ENCODE results near the gene NR2C1. TPM values are rescaled to one million over a fixed set of nuclear protein-coding genes. Genes with fewer than 3 reads are reported as not detected.
"Not testable (repeated sequence)": the region's sequence is repeated elsewhere in the genome, so short reads cannot be mapped to it uniquely, and the experiment has no call there.

Gene NR2C1
- polyA plus RNA-seq (ENCODE audit: insufficient read length in 10 of 10): 10 to 100 TPM; 26.4 to 55.3 (median 35.1) TPM
- long read RNA-seq, donor 1, full-length matches to known transcripts: 1 of 1 reads
- long read RNA-seq, donor 1, partial matches to known transcripts: 0 of 1 reads
- long read RNA-seq, donor 1, other reads (novel, unspliced or antisense): 0 of 1 reads
- long read RNA-seq, donor 2, full-length matches to known transcripts: 3 of 3 reads
- long read RNA-seq, donor 2, partial matches to known transcripts: 0 of 3 reads
- long read RNA-seq, donor 2, other reads (novel, unspliced or antisense): 0 of 3 reads
- long read RNA-seq, donor 3: 0 reads
- long read RNA-seq, donor 4, partial matches to known transcripts: 0 of 1 reads
- long read RNA-seq, donor 4, other reads (novel, unspliced or antisense): 0 of 1 reads
- long read RNA-seq, donor 5, full-length matches to known transcripts: 1 of 1 reads
- long read RNA-seq, donor 5, partial matches to known transcripts: 0 of 1 reads
- long read RNA-seq, donor 5, other reads (novel, unspliced or antisense): 0 of 1 reads
- long read RNA-seq, donor 6: 0 reads
- long read RNA-seq, donor 7, full-length matches to known transcripts: 7 of 7 reads
- long read RNA-seq, donor 7, partial matches to known transcripts: 0 of 7 reads
- long read RNA-seq, donor 7, other reads (novel, unspliced or antisense): 0 of 7 reads
- long read RNA-seq, donor 8, full-length matches to known transcripts: 1 of 1 reads
- long read RNA-seq, donor 8, partial matches to known transcripts: 0 of 1 reads
- long read RNA-seq, donor 8, other reads (novel, unspliced or antisense): 0 of 1 reads
- long read RNA-seq, donor 9, partial matches to known transcripts: 0 of 1 reads
- long read RNA-seq, donor 9, other reads (novel, unspliced or antisense): 0 of 1 reads

GRCh38 chr12:95072900-95073697 lies at the start of gene NR2C1:
Gene NR2C1, minus strand, starts transcription at chr12:95073618. Its CDS starts 6,234 bp downstream, at chr12:95067384.
- peak; percentile 92 to 97 (median 94) for DNase-seq

GRCh38 chr12:95118788-95119179 lies 45.4 kb upstream of the NR2C1 start:
- no peak for DNase-seq

GRCh38 chr12:95118138-95118787 lies 44.8 kb upstream of the NR2C1 start:
- peak; percentile 22 to 75 (median 38) for DNase-seq

- DNase-seq: peak; percentile 67 to 79 (median 72)
These were observed 43.8 kb upstream of the NR2C1 start for GRCh38 chr12:95117178-95117599.

GRCh38 chr12:95116773-95117172 lies 43.4 kb upstream of the NR2C1 start:
- DNase-seq: no peak

- no peak for DNase-seq
These were observed 42.9 kb upstream of the NR2C1 start for GRCh38 chr12:95116341-95116740.

- DNase-seq: no peak
These were observed 42.2 kb upstream of the NR2C1 start for GRCh38 chr12:95115641-95116040.

- no peak for DNase-seq
These were observed 41.5 kb upstream of the NR2C1 start for GRCh38 chr12:95114766-95115405.

GRCh38 chr12:95107362-95107761 lies 33.9 kb upstream of the NR2C1 start:
- no peak for DNase-seq

- no peak for DNase-seq
These were observed 32.1 kb upstream of the NR2C1 start for GRCh38 chr12:95105540-95105939.

GRCh38 chr12:95104919-95105452 lies 31.6 kb upstream of the NR2C1 start:
- DNase-seq: no peak

- peak in 1 of 3 donors; percentile 38 for DNase-seq
These were observed 29.7 kb upstream of the NR2C1 start for GRCh38 chr12:95102916-95103671.

- DNase-seq: not testable (repeated sequence)
These were observed 28.5 kb upstream of the NR2C1 start for GRCh38 chr12:95101957-95102356.

- no peak for DNase-seq
These were observed 27.1 kb upstream of the NR2C1 start for GRCh38 chr12:95100264-95101190.

- DNase-seq: no peak
These were observed 25.9 kb upstream of the NR2C1 start for GRCh38 chr12:95099270-95099790.

GRCh38 chr12:95096852-95097251 lies 23.4 kb upstream of the NR2C1 start:
- DNase-seq: peak in 2 of 3 donors; percentile 32 to 63

- no peak for DNase-seq
These were observed 23.0 kb upstream of the NR2C1 start for GRCh38 chr12:95096378-95096777.

GRCh38 chr12:95095866-95096265 lies 22.4 kb upstream of the NR2C1 start:
- DNase-seq: not testable (repeated sequence)

Measured in muscle of back (tissue), 13 donors.